K562 (cell line): ENCODE measurements around the gene PACS1.
"Not testable (repeated sequence)": the region's sequence is repeated elsewhere in the genome, so short reads cannot be mapped to it uniquely, and the experiment has no call there.

Experiments used
- CTCF ChIP-seq, 3 experiments: IDR thresholded peaks in 2 of 3; conservative IDR thresholded peaks in 1 of 3; 2 replicates each; pipeline ENCODE4 v1.5.1; 2011 to 2012; ENCODE audit warnings: low read length in 3 of 3, mild to moderate bottlenecking in 3 of 3, control low read depth in 2 of 3, improper control_type of control experiment in 1 of 3, inconsistent platforms in 1 of 3, low read depth in 1 of 3, mixed read lengths in 1 of 3, moderate library complexity in 1 of 3; ENCODE audit not compliant: insufficient read depth in 2 of 3
- EZH2 ChIP-seq: IDR thresholded peaks from 2 replicates; pipeline ENCODE4 v1.6.1; 2012; ENCODE audit warnings: low read depth, mild to moderate bottlenecking, inconsistent platforms, low read length, borderline replicate concordance
- MIER1 ChIP-seq: fragments of 450-650 bp; IDR thresholded peaks from 2 replicates; pipeline ENCODE4 v1.6.1; 2016; ENCODE audit warnings: antibody characterized with exemption, mild to moderate bottlenecking, low read depth
- POLR2A ChIP-seq: fragments of 450-650 bp; conservative IDR thresholded peaks from 2 replicates; pipeline ENCODE4 v1.6.1; 2016
- RCOR1 ChIP-seq, 2 experiments: IDR thresholded peaks; 2 replicates each; pipeline ENCODE4 v1.6.1; 2012; ENCODE audit warnings: low read depth in 2 of 2, low read length in 2 of 2, borderline replicate concordance in 1 of 2, improper control_type of control experiment in 1 of 2
- RFX5 ChIP-seq: IDR thresholded peaks from 2 replicates; pipeline ENCODE4 v1.6.1; 2011; ENCODE audit warnings: low read depth, mild to moderate bottlenecking, improper control_type of control experiment, low read length
- SRSF9 ChIP-seq: fragments of 200-400 bp; formaldehyde crosslinking; IDR thresholded peaks from 2 replicates; pipeline ENCODE4 v1.6.1; 2017; ENCODE audit warnings: low read depth, low read length, borderline replicate concordance
- ZBTB26 ChIP-seq: fragments of 450-650 bp; formaldehyde crosslinking; IDR thresholded peaks from 2 replicates; pipeline ENCODE4 v1.4.0; 2022; ENCODE audit warnings: missing genetic modification characterization
- ZNF175 ChIP-seq: fragments of 200-800 bp; sonication (Bioruptor generic); IDR thresholded peaks from 2 replicates; pipeline ENCODE4 v1.6.1; 2016; ENCODE audit warnings: low read depth, mild to moderate bottlenecking, missing genetic modification characterization, missing compliant biosample characterization
- ZNF3 ChIP-seq: fragments of 250-450 bp; sonication (Bioruptor Pico); IDR thresholded peaks from 2 replicates; pipeline ENCODE4 v1.5.0; 2021; ENCODE audit warnings: mild to moderate bottlenecking, moderate library complexity

GRCh38 chr11:66092125-66092524, 22.1 kb downstream of the PACS1 start:
- TF ChIP-seq CTCF (IDR thresholded peaks at IDR 0.05 in 2 of 3, conservative IDR thresholded peaks at IDR 0.05 in 1 of 3; ENCODE audit: insufficient read depth in 2 of 3, low read depth in 1 of 3, low read length in 3 of 3); MIER1; POLR2A; ZNF3 (CRISPR knock-in tag); ZNF175 (CRISPR knock-in tag); SRSF9; RFX5; ZBTB26; EZH2; RCOR1 (IDR thresholded peaks at IDR 0.05; ENCODE audit: borderline replicate concordance in 1 of 2, low read depth in 2 of 2, low read length in 2 of 2): not testable (repeated sequence)
